Measurements from ENCODE around the gene RGL4. TPM values are rescaled to one million over a fixed set of nuclear protein-coding genes. Genes with fewer than 3 reads are reported as not detected.

The RGL4 gene
- total RNA-seq, 2 experiments from 2014 or later = 24.6 to 24.8 TPM

DNA sequence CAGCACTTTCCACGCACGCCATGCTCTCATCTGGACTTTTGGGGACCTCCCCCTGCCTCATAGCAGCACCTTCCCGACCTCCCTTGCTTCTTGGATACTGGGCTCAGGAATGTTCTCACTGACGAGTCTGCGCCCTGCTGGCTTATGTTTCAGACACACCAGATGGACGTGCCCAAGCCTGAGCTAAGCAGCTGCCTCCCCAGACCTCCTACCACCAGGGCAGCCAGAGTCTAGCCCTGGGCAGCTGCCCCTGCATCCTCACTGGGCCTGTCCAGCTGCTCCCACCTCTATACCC lies 13.2 kb upstream of the RGL4 start:
- Histone ChIP-seq H3K36me3 (ENCODE audit: insufficient read depth, low read length) (peaks cover 22% of the 10 kb centered on the region), H3K4me1 (ENCODE audit: insufficient read depth, low read length) (peaks cover 11% of the 10 kb centered on the region), H3K9me3 (ENCODE audit: control insufficient read depth in 1 of 2, insufficient read depth in 1 of 2, low read length in 2 of 2) (no peaks in the 10 kb centered on the region), H3K27ac (ENCODE audit: low read depth in 1 of 2, low read length in 2 of 2) (no peak overlapping the region), H3K27me3 (ENCODE audit: control insufficient read depth in 1 of 2, insufficient read depth in 2 of 2, low read length in 2 of 2) (no peaks in the 10 kb centered on the region), H3K4me3 (ENCODE audit: low read length) (no peak overlapping the region)
- CTCF ChIA-PET = no interaction called here
- intact Hi-C loops (cut with DNase I, micrococcal nuclease) = no loop called here
- POLR2A ChIA-PET = no interaction called here
- ATAC-seq (ENCODE audit: poor library complexity) = no peak
- TF ChIP-seq, protein P1, sequence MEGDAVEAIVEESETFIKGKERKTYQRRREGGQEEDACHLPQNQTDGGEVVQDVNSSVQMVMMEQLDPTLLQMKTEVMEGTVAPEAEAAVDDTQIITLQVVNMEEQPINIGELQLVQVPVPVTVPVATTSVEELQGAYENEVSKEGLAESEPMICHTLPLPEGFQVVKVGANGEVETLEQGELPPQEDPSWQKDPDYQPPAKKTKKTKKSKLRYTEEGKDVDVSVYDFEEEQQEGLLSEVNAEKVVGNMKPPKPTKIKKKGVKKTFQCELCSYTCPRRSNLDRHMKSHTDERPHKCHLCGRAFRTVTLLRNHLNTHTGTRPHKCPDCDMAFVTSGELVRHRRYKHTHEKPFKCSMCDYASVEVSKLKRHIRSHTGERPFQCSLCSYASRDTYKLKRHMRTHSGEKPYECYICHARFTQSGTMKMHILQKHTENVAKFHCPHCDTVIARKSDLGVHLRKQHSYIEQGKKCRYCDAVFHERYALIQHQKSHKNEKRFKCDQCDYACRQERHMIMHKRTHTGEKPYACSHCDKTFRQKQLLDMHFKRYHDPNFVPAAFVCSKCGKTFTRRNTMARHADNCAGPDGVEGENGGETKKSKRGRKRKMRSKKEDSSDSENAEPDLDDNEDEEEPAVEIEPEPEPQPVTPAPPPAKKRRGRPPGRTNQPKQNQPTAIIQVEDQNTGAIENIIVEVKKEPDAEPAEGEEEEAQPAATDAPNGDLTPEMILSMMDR (IDR thresholded peaks at IDR 0.05) = no peak
- H3K36me3 Mint-ChIP-seq (ENCODE audit: low read depth) = peaks cover 53% of the 10 kb centered on the region
- H3K4me1 Mint-ChIP-seq (ENCODE audit: low read depth) = peaks cover 9% of the 10 kb centered on the region
- no peaks in the 10 kb centered on the region for H3K27me3 Mint-ChIP-seq
- no peak overlapping the region for H3K4me3 Mint-ChIP-seq
- H3K27ac Mint-ChIP-seq = no peak overlapping the region
- peak in 1 of 14 experiments; percentile 28 for DNase-seq
- H3K9me3 Mint-ChIP-seq = no peaks in the 10 kb centered on the region

DNA sequence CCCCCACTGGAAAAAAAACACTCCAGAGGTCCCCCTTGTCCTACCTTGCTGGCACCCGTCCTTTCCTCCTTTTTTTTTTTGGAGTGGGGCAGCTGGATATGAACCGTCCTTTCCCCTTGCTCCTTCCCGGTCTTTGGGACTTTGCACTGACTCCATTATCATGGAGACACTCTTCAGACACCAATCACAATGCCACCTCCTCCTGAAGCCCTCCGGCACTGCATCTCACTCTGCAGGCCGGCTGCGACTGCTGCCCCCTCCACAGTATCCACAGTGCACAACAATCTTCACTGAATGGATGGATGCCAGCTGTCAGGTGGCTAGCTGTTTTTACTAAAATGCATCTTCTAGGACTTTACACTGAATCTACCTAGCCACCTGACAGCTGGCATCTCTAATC lies 12.7 kb upstream of the RGL4 start:
- no peak overlapping the region for H3K4me3 ChIP-seq (ENCODE audit: low read length)

GRCh38 chr22:23681026-23681809 lies 9.6 kb upstream of the RGL4 start:
- Mint-ChIP-seq H3K4me3 (no peak overlapping the region), H3K27ac (no peak overlapping the region), H3K4me1 (ENCODE audit: low read depth) (peaks cover 9% of the 10 kb centered on the region), H3K36me3 (ENCODE audit: low read depth) (peaks cover 51% of the 10 kb centered on the region), H3K27me3 (no peaks in the 10 kb centered on the region), H3K9me3 (no peaks in the 10 kb centered on the region)
- intact Hi-C loops (cut with DNase I, micrococcal nuclease) = no loop called here
- ChIA-PET POLR2A (no interaction called here), CTCF (no interaction called here)
- Histone ChIP-seq H3K4me1 (ENCODE audit: insufficient read depth, low read length) (peaks cover 3% of the 10 kb centered on the region), H3K36me3 (ENCODE audit: insufficient read depth, low read length) (peaks cover 35% of the 10 kb centered on the region), H3K27ac (ENCODE audit: low read depth in 1 of 2, low read length in 2 of 2) (no peak overlapping the region), H3K27me3 (ENCODE audit: control insufficient read depth in 1 of 2, insufficient read depth in 2 of 2, low read length in 2 of 2) (no peaks in the 10 kb centered on the region), H3K9me3 (ENCODE audit: control insufficient read depth in 1 of 2, insufficient read depth in 1 of 2, low read length in 2 of 2) (no peaks in the 10 kb centered on the region), H3K4me3 (ENCODE audit: low read length) (no peak overlapping the region)
- DNase-seq (no peak), ATAC-seq (ENCODE audit: poor library complexity) (no peak)
- TF ChIP-seq, protein P1 (IDR thresholded peaks at IDR 0.05) = no peak

More for the DNA sequence above, 12.7 kb upstream of the RGL4 start:
- CTCF ChIA-PET = no interaction called here
- Histone ChIP-seq H3K27me3 (ENCODE audit: control insufficient read depth in 1 of 2, insufficient read depth in 2 of 2, low read length in 2 of 2) (no peaks in the 10 kb centered on the region), H3K9me3 (ENCODE audit: control insufficient read depth in 1 of 2, insufficient read depth in 1 of 2, low read length in 2 of 2) (no peaks in the 10 kb centered on the region), H3K4me1 (ENCODE audit: insufficient read depth, low read length) (peaks cover 11% of the 10 kb centered on the region), H3K27ac (ENCODE audit: low read depth in 1 of 2, low read length in 2 of 2) (no peak overlapping the region), H3K36me3 (ENCODE audit: insufficient read depth, low read length) (peaks cover 27% of the 10 kb centered on the region)
- Mint-ChIP-seq H3K4me1 (ENCODE audit: low read depth) (peaks cover 9% of the 10 kb centered on the region), H3K9me3 (no peaks in the 10 kb centered on the region), H3K36me3 (ENCODE audit: low read depth) (peaks cover 55% of the 10 kb centered on the region), H3K4me3 (no peak overlapping the region), H3K27ac (no peak overlapping the region), H3K27me3 (no peaks in the 10 kb centered on the region)
- POLR2A ChIA-PET = no interaction called here
- intact Hi-C loops (cut with DNase I, micrococcal nuclease) = no loop called here
- ATAC-seq (ENCODE audit: poor library complexity) (no peak), DNase-seq (no peak)
- TF ChIP-seq, protein P1 (IDR thresholded peaks at IDR 0.05) = no peak
